HepG2 (cell line): ENCODE measurements around the gene PPP1R9A. TPM values are rescaled to one million over a fixed set of nuclear protein-coding genes. Genes with fewer than 3 reads are reported as not detected.

Experiments used
- ATAC-seq: fragments of 200-7000 bp; cut with Tn5 transposase; 3 replicates; pipeline ENCODE4 v1.9.1; 2020; ENCODE audit warnings: mild to moderate bottlenecking, moderate library complexity
- BruUV-seq: library from RNA; stranded (reverse); fragments of 400-500 nt; replicated peaks from 2 replicates; lab custom pipeline; 2021; lab: Mats Ljungman, UMichigan
- CTCF ChIA-PET: fragments of 300-600 bp; formaldehyde crosslinking; extraction: SDS; loops from one replicate; lab custom pipeline; 2021; ENCODE audit warnings: low total read pairs, inconsistent platforms, low intra/inter-chr PET ratio; lab: Yijun Ruan, JAX
- POLR2A ChIA-PET: fragments of 350-600 bp; sonication (Branson Sonifier 250); formaldehyde crosslinking; loops from one replicate; lab custom pipeline; 2020; ENCODE audit warnings: antibody characterized with exemption, inconsistent platforms; lab: Yijun Ruan, JAX
- DNase-seq: peaks from one replicate; pipeline ENCODE4 v3.0.0-alpha.2; 2015; ENCODE audit warnings: low spot score
- FAIRE-seq: peaks from 3 replicates; lab custom pipeline; 2011; peaks lifted over from hg19 to GRCh38; lab: Jason Lieb, UNC
- H2AFZ ChIP-seq: one replicate; pipeline ENCODE4 v1.6.1; 2011; ENCODE audit warnings: low read length, inconsistent platforms
- H3K27ac ChIP-seq: fragments of 300-600 bp; 3 replicates; pipeline ENCODE4 v1.8.0; 2011; ENCODE audit warnings: mixed run types, mild to moderate bottlenecking, mixed read lengths, low read length, inconsistent platforms; ENCODE audit not compliant: insufficient read depth; ENCODE audit errors: extremely low read length
- H3K27me3 ChIP-seq, 2 experiments: fragments of 200-600 bp in 1 of 2; 2 replicates in 1 of 2; 3 replicates in 1 of 2; pipeline versions ENCODE4 v1.6.0 to v1.8.0; 2011; ENCODE audit warnings: low read length in 2 of 2, mild to moderate bottlenecking in 2 of 2, moderate library complexity in 2 of 2, inconsistent platforms in 1 of 2; ENCODE audit not compliant: insufficient read depth in 2 of 2, control insufficient read depth in 1 of 2
- H3K36me3 ChIP-seq, 2 experiments: fragments of 200-600 bp in 1 of 2; replicated peaks in 1 of 2; 2 replicates in 1 of 2; 3 replicates in 1 of 2; pipeline versions ENCODE4 v1.5.1 to v1.8.0; 2011; ENCODE audit warnings: low read length in 2 of 2, inconsistent platforms in 1 of 2; ENCODE audit not compliant: insufficient read depth in 2 of 2, control insufficient read depth in 1 of 2
- H3K4me1 ChIP-seq: 2 replicates; pipeline ENCODE4 v1.5.1; 2012; ENCODE audit warnings: low read length, inconsistent platforms; ENCODE audit not compliant: insufficient read depth
- H3K4me2 ChIP-seq: 2 replicates; pipeline ENCODE4 v1.6.0; 2011; ENCODE audit warnings: low read depth, low read length, inconsistent platforms
- H3K4me3 ChIP-seq, 3 experiments: fragments of 200-600 bp in 1 of 3; sonication (generic), shearing (Covaris generic) in 1 of 3; replicated peaks in 1 of 3; 2 replicates each; pipeline ENCODE4 v1.5.1; 2011 to 2016; ENCODE audit warnings: low read length in 3 of 3, inconsistent platforms in 2 of 3, low read depth in 2 of 3, mild to moderate bottlenecking in 2 of 3, control low read depth in 1 of 3, mixed read lengths in 1 of 3; ENCODE audit not compliant: insufficient read depth in 1 of 3
- H3K79me2 ChIP-seq: one replicate; pipeline ENCODE4 v1.6.1; 2011; ENCODE audit warnings: low read length, inconsistent platforms; ENCODE audit not compliant: insufficient read depth
- H3K9ac ChIP-seq: 2 replicates; pipeline ENCODE4 v1.6.0; 2011; ENCODE audit warnings: mild to moderate bottlenecking, low read depth, low read length, inconsistent platforms; ENCODE audit not compliant: insufficient read depth
- H3K9me3 ChIP-seq: 2 replicates; pipeline ENCODE4 v1.5.1; 2012; ENCODE audit warnings: mild to moderate bottlenecking, low read length
- H4K20me1 ChIP-seq: 2 replicates; pipeline ENCODE4 v1.6.0; 2011; ENCODE audit warnings: inconsistent platforms, mild to moderate bottlenecking, low read length, moderate library complexity; ENCODE audit not compliant: insufficient read depth
- ARHGAP35 ChIP-seq: sonication (generic); formaldehyde crosslinking; IDR thresholded peaks from 2 replicates; pipeline ENCODE4 v1.9.0; 2022; ENCODE audit warnings: mild to moderate bottlenecking, inconsistent platforms, moderate library complexity, missing genetic modification reagents, borderline replicate concordance
- CAMTA2 ChIP-seq: sonication (generic); formaldehyde crosslinking; IDR thresholded peaks from 2 replicates; pipeline ENCODE4 v1.4.0; 2020; ENCODE audit warnings: mild to moderate bottlenecking, missing genetic modification reagents, borderline replicate concordance
- KLF15 ChIP-seq: sonication (generic); formaldehyde crosslinking; IDR thresholded peaks from 2 replicates; pipeline ENCODE4 v1.8.1; 2023; ENCODE audit warnings: borderline replicate concordance, mild to moderate bottlenecking, inconsistent platforms, missing genetic modification reagents, mixed read lengths
- NPAS2 ChIP-seq: sonication (generic); formaldehyde crosslinking; IDR thresholded peaks from 2 replicates; pipeline ENCODE4 v1.8.0; 2022; ENCODE audit warnings: mild to moderate bottlenecking, missing genetic modification reagents, borderline replicate concordance
- PHF20 ChIP-seq: sonication (generic); formaldehyde crosslinking; IDR thresholded peaks from 2 replicates; pipeline ENCODE4 v1.5.0; 2020; ENCODE audit warnings: mild to moderate bottlenecking, missing genetic modification reagents
- PRMT3 ChIP-seq: sonication (generic); formaldehyde crosslinking; IDR thresholded peaks from 2 replicates; pipeline ENCODE4 v1.8.1; 2022; ENCODE audit warnings: low read depth, mild to moderate bottlenecking, moderate library complexity, missing genetic modification reagents, borderline replicate concordance
- SP140L ChIP-seq: sonication (generic); formaldehyde crosslinking; IDR thresholded peaks from 2 replicates; pipeline ENCODE4 v1.4.0; 2020; ENCODE audit warnings: missing genetic modification reagents, borderline replicate concordance
- ZC3H13 ChIP-seq: sonication (generic); formaldehyde crosslinking; IDR thresholded peaks from 2 replicates; pipeline ENCODE4 v1.8.1; 2023; ENCODE audit warnings: mild to moderate bottlenecking, missing genetic modification reagents, moderate library complexity
- ZEB1 ChIP-seq: IDR thresholded peaks from 2 replicates; pipeline ENCODE4 v1.6.1; 2012; ENCODE audit warnings: mild to moderate bottlenecking, low read depth, inconsistent platforms; ENCODE audit not compliant: insufficient replicate concordance
- ZFP36L2 ChIP-seq: sonication (generic); formaldehyde crosslinking; IDR thresholded peaks from 2 replicates; pipeline ENCODE4 v1.4.0; 2020; ENCODE audit warnings: missing genetic modification reagents
- ZKSCAN5 ChIP-seq: sonication (generic); formaldehyde crosslinking; IDR thresholded peaks from 2 replicates; pipeline ENCODE4 v1.5.1; 2020; ENCODE audit warnings: mild to moderate bottlenecking, missing genetic modification reagents
- ZNF253 ChIP-seq: sonication (generic); formaldehyde crosslinking; IDR thresholded peaks from 2 replicates; pipeline ENCODE4 v1.8.0; 2022; ENCODE audit warnings: mild to moderate bottlenecking, missing genetic modification reagents, borderline replicate concordance
- ZNF382 ChIP-seq: sonication (generic); formaldehyde crosslinking; IDR thresholded peaks from 2 replicates; pipeline ENCODE4 v1.5.0; 2020; ENCODE audit warnings: missing genetic modification reagents, mild to moderate bottlenecking, borderline replicate concordance
- ZNF501 ChIP-seq: sonication (generic); formaldehyde crosslinking; IDR thresholded peaks from 2 replicates; pipeline ENCODE4 v1.5.1; 2020; ENCODE audit warnings: mild to moderate bottlenecking, moderate library complexity, missing genetic modification reagents
- WGBS: methylation state at CpG from one replicate; pipeline ENCODE4 v1.1.6; 2017; ENCODE audit warnings: low lambda C conversion rate; 5-methylcytosine and 5-hydroxymethylcytosine counted together
- in situ Hi-C: cut with HindIII; loops from 2 replicates; pipeline ENCODE4 v1.10.0; 2017; ENCODE audit warnings: low pct_unique_long_range_greater_than_20kb; ENCODE audit not compliant: extremely low pct_ligation_motif_present
- intact Hi-C: fragments of 100-400 bp; cut with micrococcal nuclease; formaldehyde crosslinking; loops from one replicate; pipeline ENCODE4 v1.10.0; 2022; ENCODE audit not compliant: unreplicated experiment
- polyA plus RNA-seq, 8 experiments: library from polyadenylated mRNA; depleted of rRNA in 3 of 8; stranded (reverse) in 7 of 8; unstranded in 1 of 8; fragments of >200 nt; fragmentation: Illumina TruSeq in 4 of 8; extraction: Trizol in 4 of 8; gene quantifications; 2 replicates each; pipeline versions ENCODE4 v1.2.1 to v1.2.3, GENCODE V29; 2011 to 2016; ENCODE audit warnings: low read depth in 4 of 8, missing spikeins in 1 of 8, mixed read lengths in 1 of 8; ENCODE audit not compliant: insufficient read depth in 1 of 8
- total RNA-seq, 5 experiments: library from RNA; depleted of rRNA; stranded (reverse); fragments of >200 nt; fragmentation: Illumina TruSeq; extraction: Trizol; gene quantifications; 2 replicates each; pipeline ENCODE4 v1.2.3, GENCODE V29; 2016; ENCODE audit warnings: low read depth in 1 of 5
- TF ChIP-seq, protein P1 (sequence below): sonication (generic); formaldehyde crosslinking; IDR thresholded peaks from 2 replicates; pipeline ENCODE4; 2020; ENCODE audit warnings: missing genetic modification reagents, mild to moderate bottlenecking, borderline replicate concordance
- TF ChIP-seq, protein P2 (sequence below): sonication (generic); formaldehyde crosslinking; IDR thresholded peaks from 2 replicates; pipeline ENCODE4 v1.5.0; 2020; ENCODE audit warnings: missing genetic modification reagents
- TF ChIP-seq, protein P3 (sequence below): sonication (generic); IDR thresholded peaks from 2 replicates; pipeline ENCODE4 v1.6.1; 2016; ENCODE audit warnings: low read depth, borderline replicate concordance

Gene PPP1R9A
- total and polyA plus RNA-seq, 2 of the 13 experiments (the other 11 are each of a cell fraction or from before 2014, with no cell fraction given), result 11.4 to 31.9 TPM

DNA sequence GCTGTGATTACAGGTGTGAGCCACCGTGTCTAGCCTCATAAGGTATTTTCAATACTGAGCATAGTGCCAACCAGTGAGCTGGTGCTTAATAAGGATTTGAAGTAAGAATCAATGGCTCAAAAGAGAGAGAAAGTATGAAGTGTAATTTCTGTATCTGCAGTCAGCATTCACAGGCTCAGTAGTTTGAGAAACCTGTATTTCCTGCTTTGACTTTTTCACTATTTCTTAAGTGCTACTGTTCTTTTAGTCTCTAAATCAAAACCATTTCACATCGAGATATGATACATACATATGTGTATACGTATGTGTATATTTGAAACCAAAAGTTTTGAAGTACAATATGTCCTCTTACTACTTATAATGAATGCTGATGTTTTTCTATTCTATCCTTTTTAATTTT lies 189.9 kb downstream of the PPP1R9A start:
- Histone ChIP-seq H3K27me3 (no peaks in the 10 kb centered on the region), H3K79me2 (no peaks in the 10 kb centered on the region), H3K9ac (no peak overlapping the region), H4K20me1 (no peaks in the 10 kb centered on the region), H3K36me3 (no peaks in the 10 kb centered on the region; a peak in 1 of 5 replicates), H3K27ac (no peak overlapping the region), H3K9me3 (no peaks in the 10 kb centered on the region), H3K4me2 (no peak overlapping the region), H3K4me3 (no peak overlapping the region), H2AFZ (no peak overlapping the region), H3K4me1 (peaks cover 11% of the 10 kb centered on the region)
- WGBS, result 95% methylated on average over 3 of the region's 3 CpGs
- intact Hi-C loops (no loop called here), in situ Hi-C loops (no loop called here)
- ATAC-seq (no peak), FAIRE-seq (no peak), DNase-seq (no peak)
- CTCF ChIA-PET, result no interaction called here
- POLR2A ChIA-PET, result no interaction called here
- no peak for TF ChIP-seq NPAS2 (CRISPR knock-in tag)
- no peak for TF ChIP-seq ZFP36L2 (CRISPR knock-in tag)
- no peak for TF ChIP-seq PHF20 (CRISPR knock-in tag)
- TF ChIP-seq ZKSCAN5 (CRISPR knock-in tag), result no peak
- no peak for TF ChIP-seq ZEB1
- no peak for TF ChIP-seq ZNF253 (CRISPR knock-in tag)
- TF ChIP-seq SP140L (CRISPR knock-in tag), result no peak
- no peak for TF ChIP-seq PRMT3
- TF ChIP-seq, protein P1, sequence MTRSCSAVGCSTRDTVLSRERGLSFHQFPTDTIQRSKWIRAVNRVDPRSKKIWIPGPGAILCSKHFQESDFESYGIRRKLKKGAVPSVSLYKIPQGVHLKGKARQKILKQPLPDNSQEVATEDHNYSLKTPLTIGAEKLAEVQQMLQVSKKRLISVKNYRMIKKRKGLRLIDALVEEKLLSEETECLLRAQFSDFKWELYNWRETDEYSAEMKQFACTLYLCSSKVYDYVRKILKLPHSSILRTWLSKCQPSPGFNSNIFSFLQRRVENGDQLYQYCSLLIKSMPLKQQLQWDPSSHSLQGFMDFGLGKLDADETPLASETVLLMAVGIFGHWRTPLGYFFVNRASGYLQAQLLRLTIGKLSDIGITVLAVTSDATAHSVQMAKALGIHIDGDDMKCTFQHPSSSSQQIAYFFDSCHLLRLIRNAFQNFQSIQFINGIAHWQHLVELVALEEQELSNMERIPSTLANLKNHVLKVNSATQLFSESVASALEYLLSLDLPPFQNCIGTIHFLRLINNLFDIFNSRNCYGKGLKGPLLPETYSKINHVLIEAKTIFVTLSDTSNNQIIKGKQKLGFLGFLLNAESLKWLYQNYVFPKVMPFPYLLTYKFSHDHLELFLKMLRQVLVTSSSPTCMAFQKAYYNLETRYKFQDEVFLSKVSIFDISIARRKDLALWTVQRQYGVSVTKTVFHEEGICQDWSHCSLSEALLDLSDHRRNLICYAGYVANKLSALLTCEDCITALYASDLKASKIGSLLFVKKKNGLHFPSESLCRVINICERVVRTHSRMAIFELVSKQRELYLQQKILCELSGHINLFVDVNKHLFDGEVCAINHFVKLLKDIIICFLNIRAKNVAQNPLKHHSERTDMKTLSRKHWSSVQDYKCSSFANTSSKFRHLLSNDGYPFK (CRISPR knock-in tag), result no peak
- TF ChIP-seq KLF15 (CRISPR knock-in tag), result no peak
- TF ChIP-seq ZC3H13 (CRISPR knock-in tag), result no peak
- TF ChIP-seq, protein P2, sequence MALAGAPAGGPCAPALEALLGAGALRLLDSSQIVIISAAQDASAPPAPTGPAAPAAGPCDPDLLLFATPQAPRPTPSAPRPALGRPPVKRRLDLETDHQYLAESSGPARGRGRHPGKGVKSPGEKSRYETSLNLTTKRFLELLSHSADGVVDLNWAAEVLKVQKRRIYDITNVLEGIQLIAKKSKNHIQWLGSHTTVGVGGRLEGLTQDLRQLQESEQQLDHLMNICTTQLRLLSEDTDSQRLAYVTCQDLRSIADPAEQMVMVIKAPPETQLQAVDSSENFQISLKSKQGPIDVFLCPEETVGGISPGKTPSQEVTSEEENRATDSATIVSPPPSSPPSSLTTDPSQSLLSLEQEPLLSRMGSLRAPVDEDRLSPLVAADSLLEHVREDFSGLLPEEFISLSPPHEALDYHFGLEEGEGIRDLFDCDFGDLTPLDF (CRISPR knock-in tag), result no peak
- no peak for TF ChIP-seq CAMTA2 (CRISPR knock-in tag)
- no peak for TF ChIP-seq ZNF382 (CRISPR knock-in tag)
- no peak for TF ChIP-seq ZNF501
- TF ChIP-seq, protein P3, sequence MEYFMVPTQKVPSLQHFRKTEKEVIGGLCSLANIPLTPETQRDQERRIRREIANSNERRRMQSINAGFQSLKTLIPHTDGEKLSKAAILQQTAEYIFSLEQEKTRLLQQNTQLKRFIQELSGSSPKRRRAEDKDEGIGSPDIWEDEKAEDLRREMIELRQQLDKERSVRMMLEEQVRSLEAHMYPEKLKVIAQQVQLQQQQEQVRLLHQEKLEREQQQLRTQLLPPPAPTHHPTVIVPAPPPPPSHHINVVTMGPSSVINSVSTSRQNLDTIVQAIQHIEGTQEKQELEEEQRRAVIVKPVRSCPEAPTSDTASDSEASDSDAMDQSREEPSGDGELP, result no peak
- TF ChIP-seq ARHGAP35 (CRISPR knock-in tag), result no peak
- BruUV-seq, result no TSS peak
